ENCODE measurements around the gene RABGAP1L.

DNA sequence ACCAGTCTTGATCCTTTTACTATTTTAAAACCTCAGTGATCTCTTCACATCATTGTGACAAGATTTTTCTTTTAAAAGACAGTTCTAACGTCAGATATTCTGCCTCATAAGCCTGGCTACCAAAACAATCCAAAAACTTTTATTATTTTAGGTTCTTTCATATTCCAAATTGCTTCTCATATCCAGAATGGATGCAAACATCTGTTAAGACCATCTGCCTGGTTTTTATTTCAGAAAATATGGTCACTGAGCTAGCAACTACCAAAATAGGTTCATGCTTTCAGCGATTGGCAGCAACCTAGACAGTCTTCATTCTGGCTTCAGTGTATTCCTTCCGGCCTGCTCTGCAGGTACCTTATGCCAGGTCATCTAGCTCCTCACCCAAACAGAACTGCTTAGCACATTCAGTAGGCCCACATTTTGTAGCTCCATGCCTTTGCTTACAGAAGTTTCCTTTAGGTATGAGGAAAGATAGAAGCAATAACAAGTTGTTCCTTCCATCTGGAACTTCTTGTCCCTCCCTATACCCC, 781.4 kb downstream of the RABGAP1L start:
- TF ChIP-seq, protein P1, sequence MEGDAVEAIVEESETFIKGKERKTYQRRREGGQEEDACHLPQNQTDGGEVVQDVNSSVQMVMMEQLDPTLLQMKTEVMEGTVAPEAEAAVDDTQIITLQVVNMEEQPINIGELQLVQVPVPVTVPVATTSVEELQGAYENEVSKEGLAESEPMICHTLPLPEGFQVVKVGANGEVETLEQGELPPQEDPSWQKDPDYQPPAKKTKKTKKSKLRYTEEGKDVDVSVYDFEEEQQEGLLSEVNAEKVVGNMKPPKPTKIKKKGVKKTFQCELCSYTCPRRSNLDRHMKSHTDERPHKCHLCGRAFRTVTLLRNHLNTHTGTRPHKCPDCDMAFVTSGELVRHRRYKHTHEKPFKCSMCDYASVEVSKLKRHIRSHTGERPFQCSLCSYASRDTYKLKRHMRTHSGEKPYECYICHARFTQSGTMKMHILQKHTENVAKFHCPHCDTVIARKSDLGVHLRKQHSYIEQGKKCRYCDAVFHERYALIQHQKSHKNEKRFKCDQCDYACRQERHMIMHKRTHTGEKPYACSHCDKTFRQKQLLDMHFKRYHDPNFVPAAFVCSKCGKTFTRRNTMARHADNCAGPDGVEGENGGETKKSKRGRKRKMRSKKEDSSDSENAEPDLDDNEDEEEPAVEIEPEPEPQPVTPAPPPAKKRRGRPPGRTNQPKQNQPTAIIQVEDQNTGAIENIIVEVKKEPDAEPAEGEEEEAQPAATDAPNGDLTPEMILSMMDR (conservative IDR thresholded peaks at IDR 0.05) = no peak
- no peak for TF ChIP-seq ZFX (IDR thresholded peaks at IDR 0.05)

All from C4-2B (cell line).